Urothelium cell line (cell line): Measurements from ENCODE around the gene CTNNBL1.

Experiments used
- DNase-seq: peaks from one replicate; pipeline ENCODE4 v3.0.0; 2011; ENCODE audit warnings: low spot score, mixed read lengths
- FAIRE-seq: peaks from 2 replicates; lab custom pipeline; 2011; peaks lifted over from hg19 to GRCh38; lab: Jason Lieb, UNC

CTNNBL1 gene

GRCh38 chr20:37893566-37894241 lies 199.9 kb downstream of the CTNNBL1 start:
- DNase-seq = no peak
- no peak for FAIRE-seq

GRCh38 chr20:37894454-37894853 lies 200.6 kb downstream of the CTNNBL1 start:
- FAIRE-seq = no peak
- no peak for DNase-seq

- FAIRE-seq = no peak
- DNase-seq = no peak
Measured at GRCh38 chr20:37895166-37895565, 201.3 kb downstream of the CTNNBL1 start.

- no peak for FAIRE-seq
- DNase-seq = no peak
Measured at GRCh38 chr20:37896932-37897548, 203.2 kb downstream of the CTNNBL1 start.

- FAIRE-seq = no peak
Measured at GRCh38 chr20:37898233-37899104, 204.6 kb downstream of the CTNNBL1 start.

GRCh38 chr20:37899105-37900045 lies 205.5 kb downstream of the CTNNBL1 start:
- FAIRE-seq (peak; percentile 74), DNase-seq (no peak)

More at GRCh38 chr20:37898233-37899104, 204.6 kb downstream of the CTNNBL1 start:
- no peak for DNase-seq

GRCh38 chr20:37901240-37901639 lies 207.4 kb downstream of the CTNNBL1 start:
- DNase-seq (no peak), FAIRE-seq (peak; percentile 63)

GRCh38 chr20:37901654-37902503 lies 208.0 kb downstream of the CTNNBL1 start:
- FAIRE-seq (no peak), DNase-seq (peak; percentile 84)

- DNase-seq (no peak), FAIRE-seq (no peak)
Measured at GRCh38 chr20:37902504-37903313, 208.9 kb downstream of the CTNNBL1 start, which contains the start of gene VSTM2L. VSTM2L (plus strand) TSS chr20:37903127; CDS start chr20:37903351, 224 bp downstream.

GRCh38 chr20:37903317-37904007 lies 209.6 kb downstream of the CTNNBL1 start:
- DNase-seq (no peak), FAIRE-seq (peak; percentile 79)

- DNase-seq (no peak), FAIRE-seq (no peak)
Measured at GRCh38 chr20:37904008-37904642, 210.3 kb downstream of the CTNNBL1 start.

- DNase-seq = no peak
- FAIRE-seq = no peak
Measured at GRCh38 chr20:37904845-37905373, 211.1 kb downstream of the CTNNBL1 start.

GRCh38 chr20:37905671-37906613 lies 212.1 kb downstream of the CTNNBL1 start:
- DNase-seq (no peak), FAIRE-seq (no peak)

GRCh38 chr20:37907330-37907676 lies 213.5 kb downstream of the CTNNBL1 start:
- DNase-seq = no peak
- no peak for FAIRE-seq

- FAIRE-seq (peak; percentile 67), DNase-seq (peak; percentile 93)
Measured at GRCh38 chr20:37907677-37908401, 214.0 kb downstream of the CTNNBL1 start.

GRCh38 chr20:37911261-37911660 lies 217.4 kb downstream of the CTNNBL1 start:
- no peak for FAIRE-seq

More at GRCh38 chr20:37911261-37911660, 217.4 kb downstream of the CTNNBL1 start:
- no peak for DNase-seq
